ENCODE measurements around the gene RPUSD2. TPM values are rescaled to one million over a fixed set of nuclear protein-coding genes. Genes with fewer than 3 reads are reported as not detected.

Gene RPUSD2
- total RNA-seq, 2 donors from 2014 or later, result 14.3 to 19.0 TPM

DNA sequence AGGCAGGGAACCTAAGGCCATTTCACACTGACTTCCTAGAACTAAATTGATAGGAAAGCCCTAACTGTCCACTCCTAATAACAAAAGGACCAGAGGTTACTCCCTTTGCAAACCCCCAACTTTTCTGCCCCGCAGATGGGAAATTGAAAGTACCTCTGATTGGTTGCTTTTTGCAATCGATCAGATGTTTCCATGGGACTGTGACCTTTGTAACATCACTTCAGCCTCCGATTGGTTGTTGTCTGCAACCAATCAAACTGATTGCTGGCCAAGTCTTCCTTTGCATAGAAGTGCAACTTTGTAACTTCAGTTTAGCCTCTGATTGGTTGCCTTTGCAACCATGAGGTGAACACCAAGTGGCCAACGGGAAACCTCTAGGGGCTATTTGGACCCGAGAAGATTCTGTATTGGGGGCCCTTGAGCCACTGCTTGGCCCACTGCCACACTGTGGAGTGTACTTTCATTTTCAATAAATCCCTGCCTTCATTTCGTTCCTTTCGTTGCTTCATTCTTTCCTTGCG is 13.7 kb downstream of the RPUSD2 start:
- ATAC-seq (peak in 1 of 2 donors; percentile 41), DNase-seq (ENCODE audit: low spot score) (no peak)
- Mint-ChIP-seq H3K27ac (no peak overlapping the region), H3K9me3 (no peaks in the 10 kb centered on the region), H3K4me1 (ENCODE audit: low read depth in 2 of 2) (no peaks in the 10 kb centered on the region), H3K36me3 (no peaks in the 10 kb centered on the region), H3K4me3 (no peak overlapping the region), H3K27me3 (no peaks in the 10 kb centered on the region)

DNA sequence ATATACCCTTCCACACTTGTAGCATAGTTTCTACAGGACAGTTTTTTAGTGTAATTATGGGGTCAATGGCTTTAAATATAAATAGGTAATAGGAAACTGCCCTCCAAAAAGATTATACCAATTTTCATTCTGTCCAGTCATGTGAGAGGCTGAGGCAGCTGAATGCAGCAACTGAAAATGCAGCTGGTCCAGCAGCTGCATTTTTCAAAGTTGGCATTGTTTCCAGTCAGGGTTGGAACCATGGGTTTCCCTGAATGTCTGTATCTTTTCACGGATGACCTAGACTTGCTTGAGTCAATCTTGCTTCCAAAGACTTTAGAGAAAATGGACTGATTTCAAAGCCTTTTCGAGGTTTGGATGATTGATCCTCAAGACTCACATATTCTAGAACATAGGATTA is 15.1 kb downstream of the RPUSD2 start:
- Mint-ChIP-seq H3K27ac (no peak overlapping the region), H3K36me3 (no peaks in the 10 kb centered on the region), H3K9me3 (no peaks in the 10 kb centered on the region), H3K4me1 (ENCODE audit: low read depth in 2 of 2) (no peaks in the 10 kb centered on the region), H3K4me3 (no peak overlapping the region), H3K27me3 (no peaks in the 10 kb centered on the region)
- no peak for DNase-seq (ENCODE audit: low spot score)
- no peak for ATAC-seq

DNA sequence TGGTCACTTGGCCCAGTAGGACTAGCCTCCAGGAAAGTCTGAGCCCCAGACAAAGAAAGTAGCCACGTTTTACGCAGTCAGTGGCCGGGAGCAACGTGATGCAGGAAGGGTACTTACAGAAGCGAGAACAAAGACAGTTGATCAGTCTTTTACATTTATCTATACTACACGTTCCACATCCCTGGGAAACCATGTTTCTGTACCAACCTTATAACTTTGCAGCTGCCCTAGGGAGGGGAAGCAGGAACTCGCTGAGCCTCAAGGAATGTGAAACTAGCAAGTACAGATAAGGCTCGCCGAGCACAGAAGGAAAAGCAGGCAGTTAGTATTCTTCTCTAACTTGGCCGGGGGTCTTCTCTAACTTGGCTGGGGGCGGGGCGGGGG is 21.6 kb downstream of the RPUSD2 start:
- Mint-ChIP-seq H3K27me3 (no peaks in the 10 kb centered on the region), H3K4me1 (ENCODE audit: low read depth in 2 of 2) (peaks cover 28 to 29% of the 10 kb centered on the region in 2 donors), H3K27ac (peak overlapping the region; percentile 15 to 72), H3K36me3 (no peaks in the 10 kb centered on the region), H3K4me3 (peak overlapping the region; percentile 76), H3K9me3 (no peaks in the 10 kb centered on the region)
- ATAC-seq (no peak), DNase-seq (ENCODE audit: low spot score) (no peak)

DNA sequence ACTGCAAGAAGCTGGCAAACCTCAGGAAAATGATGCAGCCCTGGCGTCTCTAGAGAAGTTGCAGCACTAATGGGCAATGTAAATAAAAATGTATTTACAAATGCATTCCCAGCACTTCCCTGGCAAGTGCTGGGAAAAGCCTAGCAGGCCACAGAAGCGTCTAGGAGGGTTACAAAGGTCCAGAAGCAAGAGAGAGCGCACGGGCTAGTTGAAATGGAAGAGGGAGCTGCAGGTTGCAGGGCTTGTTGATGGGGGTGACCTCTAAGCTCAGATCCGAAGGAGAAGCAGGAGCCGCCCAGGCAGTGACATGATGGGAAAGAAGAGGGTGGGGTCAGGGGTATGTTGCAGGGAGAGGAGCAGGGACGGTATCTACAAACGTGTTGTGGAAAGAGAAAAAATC is 22.3 kb downstream of the RPUSD2 start:
- ATAC-seq (no peak), DNase-seq (ENCODE audit: low spot score) (no peak)
- Mint-ChIP-seq H3K27me3 (no peaks in the 10 kb centered on the region), H3K4me1 (ENCODE audit: low read depth in 2 of 2) (peaks cover 28 to 29% of the 10 kb centered on the region in 2 donors), H3K9me3 (no peaks in the 10 kb centered on the region), H3K36me3 (no peaks in the 10 kb centered on the region), H3K27ac (no peak overlapping the region), H3K4me3 (no peak overlapping the region)

DNA sequence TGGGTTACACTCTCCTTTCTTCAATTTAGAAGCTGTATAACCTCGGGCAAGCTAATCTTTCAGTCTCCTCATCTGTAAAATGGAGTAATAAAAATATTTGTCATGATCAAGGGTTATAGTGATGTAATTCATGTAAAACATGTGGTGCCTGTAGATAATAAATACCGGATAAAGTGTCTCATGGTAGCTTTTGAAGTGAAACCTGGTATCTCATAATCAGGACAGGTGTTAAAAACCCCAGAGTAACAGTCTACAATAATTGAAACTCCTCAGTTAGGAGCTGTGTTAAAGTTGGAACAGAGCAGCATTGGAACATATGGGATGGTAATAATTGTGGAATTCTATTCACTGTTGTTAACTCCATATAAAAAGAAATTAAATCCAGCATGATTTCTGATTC is 24.1 kb downstream of the RPUSD2 start:
- no peaks in the 10 kb centered on the region for H3K9me3 Mint-ChIP-seq
- no peak for ATAC-seq
- H3K27ac Mint-ChIP-seq, result peak overlapping the region; percentile 97 to 98

DNA sequence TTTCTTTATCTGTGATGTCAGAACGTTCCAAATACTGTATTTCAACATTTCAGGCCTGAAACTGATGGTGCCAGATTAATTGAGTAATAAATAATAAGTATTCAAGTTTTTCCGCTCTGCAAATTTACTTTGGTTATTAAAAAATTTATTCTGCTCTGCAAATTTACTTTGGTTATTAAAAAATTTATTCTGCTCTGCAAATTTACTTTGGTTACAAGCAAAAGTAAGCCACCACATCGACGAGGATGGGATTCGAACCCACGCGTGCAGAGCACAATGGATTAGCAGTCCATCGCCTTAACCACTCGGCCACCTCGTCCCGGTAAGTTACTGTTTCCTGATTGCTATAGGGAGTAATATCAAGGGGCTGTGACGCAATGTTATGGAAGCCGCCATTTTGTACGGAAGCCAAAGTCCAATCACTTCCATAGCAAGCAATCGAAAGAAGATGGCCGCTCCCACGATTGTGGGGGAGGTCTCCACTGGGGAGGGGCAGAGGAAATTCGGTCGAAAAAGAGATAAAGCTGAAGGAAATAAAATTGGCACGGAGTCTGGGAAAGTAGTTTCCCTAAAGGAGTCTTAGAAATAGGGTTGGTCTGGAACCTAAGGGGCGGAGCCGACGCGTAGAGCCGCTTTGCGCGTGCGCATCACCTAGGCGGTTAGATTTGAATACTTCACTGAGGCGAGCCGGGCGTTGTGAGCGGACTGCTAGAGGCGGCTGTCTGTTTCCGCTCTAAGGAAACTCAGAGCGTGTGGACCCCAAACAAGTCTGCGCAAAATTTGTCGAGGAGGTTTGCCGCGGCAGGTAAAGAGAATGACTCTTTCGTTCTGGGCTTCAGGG is 24.7 kb downstream of the RPUSD2 start, which contains the start of gene KNL1:
TSS of gene KNL1 (plus strand) at position 662 of the 841 bp plus-strand sequence. CDS start 8,683 bp downstream, outside the sequence.
- peak within 1 kb of the TSS; percentile 97 to 98 for H3K27ac Mint-ChIP-seq
- H3K4me1 Mint-ChIP-seq (ENCODE audit: low read depth in 2 of 2), result peaks cover 28 to 29% of the 10 kb centered on the region in 2 donors
- peak; percentile 90 for DNase-seq (ENCODE audit: low spot score)
- no peaks in the 10 kb centered on the region for H3K36me3 Mint-ChIP-seq
- ATAC-seq, result peak; percentile 92 to 93
- H3K27me3 Mint-ChIP-seq, result no peaks in the 10 kb centered on the region
- peak within 1 kb of the TSS; percentile 97 for H3K4me3 Mint-ChIP-seq
- no peaks in the 10 kb centered on the region for H3K9me3 Mint-ChIP-seq

More for the DNA sequence above, 24.1 kb downstream of the RPUSD2 start:
- Mint-ChIP-seq H3K4me3 (peak overlapping the region; percentile 21), H3K36me3 (no peaks in the 10 kb centered on the region), H3K27me3 (no peaks in the 10 kb centered on the region), H3K4me1 (ENCODE audit: low read depth in 2 of 2) (peaks cover 28 to 29% of the 10 kb centered on the region in 2 donors)
- no peak for DNase-seq (ENCODE audit: low spot score)

DNA sequence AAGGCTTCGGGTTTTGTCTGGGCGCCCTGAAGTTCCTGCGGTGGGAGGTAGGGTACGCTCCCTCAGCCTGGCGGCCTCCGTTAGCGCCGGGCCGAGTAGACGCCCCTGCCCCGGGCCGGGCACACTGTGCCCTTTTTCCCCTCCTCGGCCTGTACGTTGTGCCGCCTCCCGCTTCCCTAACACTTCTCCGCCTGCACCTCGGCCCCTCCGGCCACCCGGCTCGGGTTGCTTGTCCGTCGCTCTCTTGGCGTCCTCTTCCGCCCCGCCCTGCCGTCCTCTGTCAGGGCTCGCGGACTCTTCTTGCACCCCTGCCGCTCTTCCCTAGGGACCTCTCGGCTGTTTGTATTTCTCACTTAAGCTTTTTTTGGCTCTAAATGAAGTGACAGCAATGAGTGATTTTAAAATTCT is 25.3 kb downstream of the RPUSD2 start:
- H3K36me3 Mint-ChIP-seq, result no peaks in the 10 kb centered on the region
- peak; percentile 66 to 74 for ATAC-seq
- H3K27me3 Mint-ChIP-seq, result no peaks in the 10 kb centered on the region
- peak overlapping the region; percentile 97 for H3K4me3 Mint-ChIP-seq
- no peaks in the 10 kb centered on the region for H3K9me3 Mint-ChIP-seq
- peak; percentile 64 for DNase-seq (ENCODE audit: low spot score)
- H3K27ac Mint-ChIP-seq, result peak overlapping the region; percentile 97 to 98
- peaks cover 27 to 28% of the 10 kb centered on the region in 2 donors for H3K4me1 Mint-ChIP-seq (ENCODE audit: low read depth in 2 of 2)

DNA sequence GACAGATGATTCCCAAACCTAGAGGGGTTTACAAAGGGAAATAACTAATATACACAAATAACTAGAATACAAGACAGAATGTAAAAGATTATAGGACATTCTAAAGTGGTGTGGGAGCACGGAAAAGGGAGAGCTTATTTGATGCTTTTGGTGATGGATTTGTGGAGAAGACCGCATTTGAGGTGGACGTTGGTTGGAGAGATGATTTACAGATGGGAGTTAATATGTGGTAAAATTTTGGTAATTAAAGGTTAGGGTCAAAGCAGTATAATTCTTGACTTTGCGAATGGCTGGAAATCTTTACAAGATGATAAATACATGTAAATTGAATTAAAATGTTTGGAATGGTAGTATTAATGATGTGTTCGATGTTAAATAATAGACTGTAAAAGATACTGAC is 26.1 kb downstream of the RPUSD2 start:
- H3K4me1 Mint-ChIP-seq (ENCODE audit: low read depth in 2 of 2), result peaks cover 21 to 22% of the 10 kb centered on the region in 2 donors
- H3K27ac Mint-ChIP-seq, result peak overlapping the region; percentile 97 to 98
- ATAC-seq, result no peak
- H3K36me3 Mint-ChIP-seq, result no peaks in the 10 kb centered on the region
- H3K27me3 Mint-ChIP-seq, result no peaks in the 10 kb centered on the region
- DNase-seq (ENCODE audit: low spot score), result no peak
- H3K4me3 Mint-ChIP-seq, result peak overlapping the region; percentile 97
- no peaks in the 10 kb centered on the region for H3K9me3 Mint-ChIP-seq

DNA sequence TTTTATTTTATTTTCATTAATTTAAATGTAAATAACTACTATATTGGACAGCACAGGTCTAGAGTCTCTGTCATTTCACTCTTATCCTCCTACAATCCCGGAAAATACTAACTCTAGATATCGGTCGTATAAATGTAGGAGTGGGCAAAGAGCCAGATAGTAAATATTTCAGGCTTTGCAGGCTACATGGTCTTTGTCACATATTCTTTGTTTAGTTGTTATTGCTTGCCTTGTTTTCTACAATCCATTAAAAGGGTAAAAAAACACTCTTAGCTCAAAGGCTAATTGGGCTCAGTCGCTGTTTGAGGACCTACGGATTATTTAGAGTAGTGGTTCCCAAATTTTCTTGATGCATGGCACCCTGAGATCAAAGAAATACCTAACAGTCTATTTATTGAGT is 26.7 kb downstream of the RPUSD2 start:
- Mint-ChIP-seq H3K4me3 (no peak overlapping the region), H3K27ac (no peak overlapping the region), H3K36me3 (no peaks in the 10 kb centered on the region)

DNA sequence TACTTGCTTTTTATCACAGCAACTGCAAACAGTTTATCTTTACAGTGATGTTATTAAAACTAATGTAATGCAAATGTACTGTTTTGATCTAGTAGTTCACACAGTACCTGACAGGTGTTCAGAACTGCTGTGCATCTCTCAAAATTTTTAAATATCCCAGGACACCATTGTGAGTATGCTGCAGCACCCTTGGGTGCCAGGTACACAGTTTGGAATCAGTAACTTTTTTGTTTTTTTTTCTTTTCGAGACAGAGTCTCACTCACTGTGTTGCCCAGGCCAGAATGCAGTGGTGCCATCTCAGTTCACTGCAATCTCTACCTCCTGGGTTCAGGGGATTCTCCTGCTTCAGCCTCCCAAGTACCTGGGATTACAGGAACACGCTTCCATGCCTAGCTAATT is 27.9 kb downstream of the RPUSD2 start:
- ATAC-seq, result no peak
- H3K36me3 Mint-ChIP-seq, result no peaks in the 10 kb centered on the region
- H3K4me1 Mint-ChIP-seq (ENCODE audit: low read depth in 2 of 2), result peaks cover 18 to 19% of the 10 kb centered on the region in 2 donors
- H3K27me3 Mint-ChIP-seq, result no peaks in the 10 kb centered on the region
- no peak overlapping the region for H3K27ac Mint-ChIP-seq
- H3K9me3 Mint-ChIP-seq, result no peaks in the 10 kb centered on the region
- no peak overlapping the region for H3K4me3 Mint-ChIP-seq
- DNase-seq (ENCODE audit: low spot score), result no peak

More for the DNA sequence above, 26.7 kb downstream of the RPUSD2 start:
- ATAC-seq (no peak), DNase-seq (ENCODE audit: low spot score) (no peak)
- H3K4me1 Mint-ChIP-seq (ENCODE audit: low read depth in 2 of 2), result peaks cover 18 to 19% of the 10 kb centered on the region in 2 donors
- no peaks in the 10 kb centered on the region for H3K27me3 Mint-ChIP-seq
- H3K9me3 Mint-ChIP-seq, result no peaks in the 10 kb centered on the region

DNA sequence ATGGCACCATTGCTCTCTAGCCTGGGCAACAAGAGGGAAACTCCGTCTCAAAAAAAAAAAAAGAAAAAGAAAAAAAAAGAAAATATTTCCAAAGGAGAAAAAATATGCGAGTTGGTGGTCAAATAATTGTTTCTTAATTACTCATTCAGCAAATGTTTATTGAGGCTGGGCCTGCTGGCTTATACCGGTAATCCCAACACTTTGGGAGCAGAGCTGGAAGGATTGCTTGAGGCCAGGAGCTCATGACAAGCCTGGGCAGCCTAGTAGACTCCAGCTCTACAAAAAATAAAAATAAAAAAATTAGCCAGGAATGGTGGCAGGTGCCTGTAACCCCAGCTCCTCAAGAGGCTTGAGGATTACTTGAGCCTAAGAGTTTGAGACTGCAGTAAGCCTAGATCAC is 29.0 kb downstream of the RPUSD2 start:
- H3K36me3 Mint-ChIP-seq, result no peaks in the 10 kb centered on the region
- ATAC-seq, result no peak

DNA sequence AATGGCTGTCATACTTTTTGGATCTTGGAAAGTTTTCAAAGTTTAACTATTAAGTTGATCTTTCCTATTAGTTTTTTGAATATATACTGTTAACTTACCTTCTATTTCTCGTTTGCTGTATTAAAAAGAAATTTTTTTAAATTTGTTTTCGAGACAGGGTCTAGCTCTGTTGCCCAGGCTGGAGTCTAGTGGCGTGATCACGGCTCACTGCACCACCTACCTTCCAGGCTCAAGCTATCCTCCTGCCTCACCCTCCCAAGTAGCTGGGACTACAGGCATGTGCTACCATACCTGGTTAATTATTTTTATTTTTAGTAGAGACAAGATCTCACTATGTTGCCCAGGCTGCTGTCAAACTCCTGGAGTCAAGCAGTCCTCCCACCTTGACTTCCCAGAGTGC is 29.6 kb downstream of the RPUSD2 start:
- no peaks in the 10 kb centered on the region for H3K9me3 Mint-ChIP-seq
- peaks cover 8 to 10% of the 10 kb centered on the region in 2 donors for H3K4me1 Mint-ChIP-seq (ENCODE audit: low read depth in 2 of 2)
- no peak overlapping the region for H3K4me3 Mint-ChIP-seq
- no peaks in the 10 kb centered on the region for H3K27me3 Mint-ChIP-seq
- H3K27ac Mint-ChIP-seq, result no peak overlapping the region
- ATAC-seq (no peak), DNase-seq (ENCODE audit: low spot score) (no peak)
- no peaks in the 10 kb centered on the region for H3K36me3 Mint-ChIP-seq

More for the DNA sequence above, 29.0 kb downstream of the RPUSD2 start:
- Mint-ChIP-seq H3K27me3 (no peaks in the 10 kb centered on the region), H3K27ac (no peak overlapping the region), H3K9me3 (no peaks in the 10 kb centered on the region), H3K4me1 (ENCODE audit: low read depth in 2 of 2) (peaks cover 11 to 16% of the 10 kb centered on the region in 2 donors), H3K4me3 (no peak overlapping the region)
- no peak for DNase-seq (ENCODE audit: low spot score)

DNA sequence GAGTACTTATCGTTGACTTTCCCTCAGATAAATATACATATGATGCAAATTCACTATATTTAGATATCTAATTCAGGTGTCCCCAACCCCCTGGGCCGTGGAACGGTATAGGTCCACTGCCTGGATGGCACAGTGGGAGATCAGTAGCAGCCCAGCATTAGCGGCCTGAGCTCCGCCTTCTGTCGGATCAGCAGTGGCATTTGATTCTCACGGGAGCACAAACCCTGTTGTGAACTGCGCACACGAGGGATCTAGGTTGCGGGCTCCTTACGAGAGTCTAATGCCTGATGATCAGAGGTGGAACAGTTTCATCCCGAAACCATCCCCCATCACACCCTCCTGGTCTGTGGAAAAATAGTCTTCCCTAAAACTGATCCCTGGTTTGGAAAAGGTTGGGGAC is 31.9 kb downstream of the RPUSD2 start:
- Mint-ChIP-seq H3K4me3 (no peak overlapping the region), H3K4me1 (ENCODE audit: low read depth in 2 of 2) (no peaks in the 10 kb centered on the region), H3K27ac (no peak overlapping the region), H3K9me3 (no peaks in the 10 kb centered on the region), H3K27me3 (no peaks in the 10 kb centered on the region), H3K36me3 (no peaks in the 10 kb centered on the region)
- no peak for ATAC-seq
- DNase-seq (ENCODE audit: low spot score), result no peak

DNA sequence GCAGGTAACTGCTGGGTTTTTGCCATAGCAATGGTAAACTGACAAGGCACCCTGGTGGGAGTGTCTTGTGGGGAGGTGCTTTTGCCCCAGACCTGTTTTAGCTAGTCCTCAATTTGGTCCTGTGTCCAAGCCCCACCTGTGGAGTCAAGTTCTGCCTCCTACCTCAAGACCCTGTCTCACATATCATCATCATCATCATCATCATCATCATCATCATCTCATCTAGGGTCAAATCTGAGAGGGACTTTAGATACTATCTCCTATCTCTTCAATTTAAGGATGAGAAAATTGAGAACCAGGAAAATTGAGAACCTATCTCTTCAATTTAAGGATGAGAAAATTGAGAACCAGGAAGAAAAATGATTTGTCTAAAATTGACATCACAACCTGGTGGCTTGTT is 34.8 kb downstream of the RPUSD2 start:
- H3K4me1 Mint-ChIP-seq (ENCODE audit: low read depth in 2 of 2), result no peaks in the 10 kb centered on the region
- H3K27me3 Mint-ChIP-seq, result no peaks in the 10 kb centered on the region
- no peak for DNase-seq (ENCODE audit: low spot score)
- H3K9me3 Mint-ChIP-seq, result no peaks in the 10 kb centered on the region
- no peaks in the 10 kb centered on the region for H3K36me3 Mint-ChIP-seq
- H3K4me3 Mint-ChIP-seq, result no peak overlapping the region
- no peak overlapping the region for H3K27ac Mint-ChIP-seq
- ATAC-seq, result no peak
